Natural killer cell treated with Interleukin-12 subunit alpha and Interleukin-12 subunit beta and Interleukin-15 and Interleukin-18, amount 100 ng/mL, for 72 hours (primary cell): ENCODE data around the gene TEX35. TPM values are rescaled to one million over a fixed set of nuclear protein-coding genes. Genes with fewer than 3 reads are reported as not detected.
A peak's percentile ranks its signal among the peaks of the same experiment; 100 is the strongest.

Experiments used
- ATAC-seq, 2 donors: fragments of 150-1000 bp; cut with Tn5 transposase in 1 of 2; sonication (Bioruptor Pico), chemical (Tn5 transposase) in 1 of 2; 2 replicates each; pipeline ENCODE4 v1.10.0; 2021
- DNase-seq: peaks from one replicate; pipeline ENCODE4 v3.0.0; 2022; ENCODE audit warnings: low spot score
- H3K27ac Mint-ChIP-seq, 2 donors: 1 replicate in 1 of 2; 2 replicates in 1 of 2; pipeline ENCODE4 v1.8.0; 2022; ENCODE audit warnings: mixed read lengths in 2 of 2, mild to moderate bottlenecking in 1 of 2, moderate library complexity in 1 of 2
- H3K27me3 Mint-ChIP-seq, 2 donors: 1 replicate in 1 of 2; 2 replicates in 1 of 2; pipeline ENCODE4 v1.8.0; 2022; ENCODE audit warnings: mixed read lengths in 2 of 2
- H3K36me3 Mint-ChIP-seq: one replicate; pipeline ENCODE4 v1.8.0; 2022; ENCODE audit warnings: mixed read lengths
- H3K4me1 Mint-ChIP-seq, 2 donors: 1 replicate in 1 of 2; 2 replicates in 1 of 2; pipeline ENCODE4 v1.8.0; 2022; ENCODE audit warnings: low read depth in 2 of 2, mixed read lengths in 2 of 2, mild to moderate bottlenecking in 1 of 2
- H3K4me3 Mint-ChIP-seq: one replicate; pipeline ENCODE4 v1.8.0; 2022; ENCODE audit warnings: mixed read lengths
- H3K9me3 Mint-ChIP-seq: 2 replicates; pipeline ENCODE4 v1.8.0; 2022; ENCODE audit warnings: mixed read lengths
- total RNA-seq, 2 donors: library from RNA; stranded (reverse); gene quantifications; one replicate each; pipeline ENCODE4 v1.2.3, GENCODE V29; 2022

The TEX35 gene
- total RNA-seq, 2 donors from 2014 or later = not detected

GRCh38 chr1:178487070-178487615 lies 25.8 kb upstream of the TEX35 start:
- no peaks in the 10 kb centered on the region for H3K36me3 Mint-ChIP-seq
- H3K27me3 Mint-ChIP-seq = peaks cover 8 to 15% of the 10 kb centered on the region in 2 donors
- no peak overlapping the region for H3K27ac Mint-ChIP-seq
- no peak overlapping the region for H3K4me3 Mint-ChIP-seq
- peak in 1 of 2 donors; percentile 22 for ATAC-seq
- no peak for DNase-seq
- H3K9me3 Mint-ChIP-seq = no peaks in the 10 kb centered on the region
- H3K4me1 Mint-ChIP-seq = peaks cover 0 to 5% of the 10 kb centered on the region in 2 donors

GRCh38 chr1:178488393-178488792 lies 24.5 kb upstream of the TEX35 start:
- ATAC-seq = no peak
- H3K9me3 Mint-ChIP-seq = no peaks in the 10 kb centered on the region
- no peak for DNase-seq
- no peaks in the 10 kb centered on the region for H3K36me3 Mint-ChIP-seq
- no peak overlapping the region for H3K27ac Mint-ChIP-seq
- H3K4me3 Mint-ChIP-seq = no peak overlapping the region
- H3K4me1 Mint-ChIP-seq = peaks cover 0 to 5% of the 10 kb centered on the region in 2 donors
- peaks cover 8 to 15% of the 10 kb centered on the region in 2 donors for H3K27me3 Mint-ChIP-seq

- ATAC-seq (no peak), DNase-seq (no peak)
- peaks cover 8 to 15% of the 10 kb centered on the region in 2 donors for H3K27me3 Mint-ChIP-seq
- H3K4me3 Mint-ChIP-seq = no peak overlapping the region
- H3K27ac Mint-ChIP-seq = no peak overlapping the region
- H3K36me3 Mint-ChIP-seq = no peaks in the 10 kb centered on the region
- H3K9me3 Mint-ChIP-seq = no peaks in the 10 kb centered on the region
- H3K4me1 Mint-ChIP-seq = peaks cover 0 to 5% of the 10 kb centered on the region in 2 donors
These were observed 23.5 kb upstream of the TEX35 start for GRCh38 chr1:178489399-178489798.

GRCh38 chr1:178490136-178490535 lies 22.8 kb upstream of the TEX35 start:
- DNase-seq (peak; percentile 31), ATAC-seq (no peak)
- H3K27ac Mint-ChIP-seq = no peak overlapping the region
- H3K27me3 Mint-ChIP-seq = peaks cover 8 to 13% of the 10 kb centered on the region in 2 donors
- H3K36me3 Mint-ChIP-seq = no peaks in the 10 kb centered on the region
- H3K4me3 Mint-ChIP-seq = no peak overlapping the region
- H3K4me1 Mint-ChIP-seq = peaks cover 0 to 4% of the 10 kb centered on the region in 2 donors
- no peaks in the 10 kb centered on the region for H3K9me3 Mint-ChIP-seq

GRCh38 chr1:178490967-178491366 lies 21.9 kb upstream of the TEX35 start:
- Mint-ChIP-seq H3K27ac (no peak overlapping the region), H3K36me3 (no peaks in the 10 kb centered on the region), H3K4me3 (no peak overlapping the region), H3K27me3 (peaks cover 6 to 7% of the 10 kb centered on the region in 2 donors), H3K9me3 (no peaks in the 10 kb centered on the region), H3K4me1 (no peaks in the 10 kb centered on the region)
- DNase-seq (peak; percentile 32), ATAC-seq (no peak)

GRCh38 chr1:178491721-178492120 lies 21.2 kb upstream of the TEX35 start:
- peaks cover 6 to 7% of the 10 kb centered on the region in 2 donors for H3K27me3 Mint-ChIP-seq
- no peaks in the 10 kb centered on the region for H3K9me3 Mint-ChIP-seq
- H3K27ac Mint-ChIP-seq = no peak overlapping the region
- ATAC-seq (no peak), DNase-seq (peak; percentile 23)
- no peak overlapping the region for H3K4me3 Mint-ChIP-seq
- H3K36me3 Mint-ChIP-seq = no peaks in the 10 kb centered on the region
- no peaks in the 10 kb centered on the region for H3K4me1 Mint-ChIP-seq

- H3K27me3 Mint-ChIP-seq = peaks cover 4 to 7% of the 10 kb centered on the region in 2 donors
- H3K27ac Mint-ChIP-seq = no peak overlapping the region
- no peaks in the 10 kb centered on the region for H3K4me1 Mint-ChIP-seq
- H3K9me3 Mint-ChIP-seq = no peaks in the 10 kb centered on the region
- no peaks in the 10 kb centered on the region for H3K36me3 Mint-ChIP-seq
- H3K4me3 Mint-ChIP-seq = no peak overlapping the region
- ATAC-seq (no peak), DNase-seq (peak; percentile 28)
These were observed 20.6 kb upstream of the TEX35 start for GRCh38 chr1:178492341-178492740.

- no peaks in the 10 kb centered on the region for H3K9me3 Mint-ChIP-seq
These were observed 19.6 kb upstream of the TEX35 start for GRCh38 chr1:178493301-178493741.

GRCh38 chr1:178494569-178494971 lies 18.3 kb upstream of the TEX35 start:
- Mint-ChIP-seq H3K27ac (no peak overlapping the region), H3K36me3 (no peaks in the 10 kb centered on the region), H3K4me3 (no peak overlapping the region), H3K27me3 (no peaks in the 10 kb centered on the region), H3K9me3 (no peaks in the 10 kb centered on the region), H3K4me1 (no peaks in the 10 kb centered on the region)
- ATAC-seq = no peak
- peak; percentile 29 for DNase-seq

More at GRCh38 chr1:178493301-178493741, 19.6 kb upstream of the TEX35 start:
- Mint-ChIP-seq H3K4me3 (no peak overlapping the region), H3K36me3 (no peaks in the 10 kb centered on the region), H3K4me1 (no peaks in the 10 kb centered on the region), H3K27ac (no peak overlapping the region), H3K27me3 (no peaks in the 10 kb centered on the region)
- peak; percentile 8 for DNase-seq
- no peak for ATAC-seq

- Mint-ChIP-seq H3K27ac (no peak overlapping the region), H3K27me3 (no peaks in the 10 kb centered on the region), H3K9me3 (no peaks in the 10 kb centered on the region), H3K36me3 (no peaks in the 10 kb centered on the region), H3K4me1 (no peaks in the 10 kb centered on the region), H3K4me3 (no peak overlapping the region)
- DNase-seq = no peak
- no peak for ATAC-seq
These were observed 17.8 kb upstream of the TEX35 start for GRCh38 chr1:178495158-178495557.

- no peak overlapping the region for H3K27ac Mint-ChIP-seq
- H3K9me3 Mint-ChIP-seq = no peaks in the 10 kb centered on the region
- no peaks in the 10 kb centered on the region for H3K4me1 Mint-ChIP-seq
- no peak overlapping the region for H3K4me3 Mint-ChIP-seq
- ATAC-seq = no peak
- DNase-seq = peak; percentile 28
- H3K36me3 Mint-ChIP-seq = no peaks in the 10 kb centered on the region
- H3K27me3 Mint-ChIP-seq = no peaks in the 10 kb centered on the region
These were observed 17.0 kb upstream of the TEX35 start for GRCh38 chr1:178495741-178496409.

GRCh38 chr1:178496410-178497135 lies 16.3 kb upstream of the TEX35 start, which contains the start of gene CLEC20A:
Gene CLEC20A (minus strand): TSS chr1:178496964. CDS start chr1:178496939, 25 bp downstream.
- H3K27me3 Mint-ChIP-seq = no peaks in the 10 kb centered on the region
- no peaks in the 10 kb centered on the region for H3K9me3 Mint-ChIP-seq
- DNase-seq (peak; percentile 51), ATAC-seq (no peak)
- H3K36me3 Mint-ChIP-seq = no peaks in the 10 kb centered on the region
- H3K4me3 Mint-ChIP-seq = no peak within 1 kb of the TSS
- no peaks in the 10 kb centered on the region for H3K4me1 Mint-ChIP-seq
- H3K27ac Mint-ChIP-seq = no peak within 1 kb of the TSS

- Mint-ChIP-seq H3K36me3 (no peaks in the 10 kb centered on the region), H3K4me3 (no peak overlapping the region), H3K27ac (no peak overlapping the region), H3K27me3 (no peaks in the 10 kb centered on the region), H3K9me3 (no peaks in the 10 kb centered on the region), H3K4me1 (no peaks in the 10 kb centered on the region)
- ATAC-seq = no peak
- peak; percentile 10 for DNase-seq
These were observed 14.9 kb upstream of the TEX35 start for GRCh38 chr1:178497903-178498478.
